Adrenal gland (tissue), 5 donors: ENCODE measurements around the gene SWI5.

Experiments used
- CTCF ChIP-seq, 6 experiments: fragments of 450-650 bp in 4 of 6; fragments of 200-600 bp in 2 of 6; sonication (generic) in 1 of 6; IDR thresholded peaks; 1 replicate in 5 of 6; 2 replicates in 1 of 6; pipeline versions ENCODE4 v1.5.1 to v1.8.0; 2016 to 2021; ENCODE audit warnings: antibody characterized with exemption in 6 of 6, mild to moderate bottlenecking in 2 of 6, moderate library complexity in 1 of 6
- POLR2A ChIP-seq, 2 donors: fragments of 450-650 bp; IDR thresholded peaks; one replicate each; pipeline ENCODE4 v1.6.1; 2017; ENCODE audit warnings: antibody characterized with exemption in 2 of 2, mild to moderate bottlenecking in 2 of 2, moderate library complexity in 1 of 2
- donor health status: DM: no; HTN: no; CAD: no.

DNA sequence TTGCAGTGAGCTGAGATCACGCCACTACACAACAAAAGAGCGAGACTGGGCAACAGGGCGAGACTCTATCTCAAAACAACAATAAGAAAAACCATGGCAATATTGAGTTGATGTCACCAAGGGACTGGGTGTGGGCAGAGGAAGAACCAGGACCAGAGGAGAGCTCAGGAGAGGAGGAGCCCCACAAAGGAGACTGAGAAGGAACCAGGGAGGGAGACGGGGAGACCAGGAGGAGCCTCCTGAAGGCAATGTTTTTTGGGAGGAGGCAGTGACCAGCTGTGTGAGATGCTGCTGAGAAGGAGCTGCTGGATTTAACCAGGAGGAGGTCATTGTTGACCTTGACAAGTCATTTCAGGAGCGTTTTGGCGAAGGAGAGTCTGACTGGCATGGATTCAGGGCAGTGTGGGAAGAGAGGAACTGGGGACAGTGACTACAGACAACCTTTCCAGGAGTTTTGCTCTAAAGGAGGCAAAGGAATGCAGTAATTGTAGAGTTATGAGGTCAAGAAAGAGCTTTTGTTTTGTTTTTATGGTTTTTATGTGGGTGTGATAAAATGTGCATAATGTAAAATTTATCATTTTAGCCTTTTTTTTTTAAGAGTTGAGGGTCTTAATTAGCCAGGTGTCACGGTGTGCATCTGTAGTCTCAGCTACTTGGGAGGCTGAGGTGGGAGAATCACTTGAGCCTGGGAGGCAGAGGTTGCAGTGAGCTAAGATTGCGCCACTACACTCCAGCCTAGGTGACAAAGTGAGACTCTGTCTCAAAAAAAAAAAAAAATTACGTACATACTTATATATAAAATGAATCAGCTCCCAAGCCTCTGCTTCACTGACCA is 28.3 kb downstream of the SWI5 start:
- no peak for TF ChIP-seq CTCF (IDR thresholded peaks at IDR 0.05)
- no peak for TF ChIP-seq POLR2A (IDR thresholded peaks at IDR 0.05)
